ENCODE measurements around the gene GET4. TPM values are rescaled to one million over a fixed set of nuclear protein-coding genes. Genes with fewer than 3 reads are reported as not detected.
"Not testable (repeated sequence)": the region's sequence is repeated elsewhere in the genome, so short reads cannot be mapped to it uniquely, and the experiment has no call there.

The GET4 gene
- total RNA-seq, 1 donor from 2014 or later = 20.8 TPM

DNA sequence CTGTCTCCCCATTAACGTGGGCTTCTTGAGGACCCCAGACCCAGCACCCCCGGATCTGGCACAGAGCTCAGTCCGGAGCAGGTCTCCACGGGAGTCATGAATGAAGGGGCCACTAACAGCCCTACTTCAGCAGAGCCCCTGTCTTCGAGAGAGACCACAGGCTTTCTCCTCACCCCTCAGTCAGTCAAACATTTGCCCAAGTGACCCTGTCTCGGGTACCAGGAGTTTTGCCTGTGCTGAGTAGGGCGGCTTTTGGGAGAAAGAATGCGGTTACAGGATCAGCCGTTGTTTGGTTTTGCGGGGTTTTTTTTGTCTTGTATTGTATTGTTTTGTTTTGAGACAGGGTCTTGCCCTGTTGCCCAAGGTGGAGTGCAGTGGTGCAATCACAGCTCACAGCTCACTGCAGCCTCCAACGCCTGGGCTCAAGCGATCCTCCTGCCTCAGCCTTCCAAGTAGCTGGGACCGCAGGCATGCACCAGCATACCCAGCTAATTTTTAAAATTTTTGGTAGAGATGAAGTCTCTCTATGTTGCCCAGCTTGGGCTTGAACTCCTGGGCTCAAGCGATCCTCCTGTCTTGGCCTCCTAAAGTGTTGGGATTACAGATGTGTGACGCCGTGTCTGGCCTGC is 61.6 kb downstream of the GET4 start:
- FAIRE-seq = no peak
- no peak for DNase-seq (ENCODE audit: low spot score in 2 of 2)

DNA sequence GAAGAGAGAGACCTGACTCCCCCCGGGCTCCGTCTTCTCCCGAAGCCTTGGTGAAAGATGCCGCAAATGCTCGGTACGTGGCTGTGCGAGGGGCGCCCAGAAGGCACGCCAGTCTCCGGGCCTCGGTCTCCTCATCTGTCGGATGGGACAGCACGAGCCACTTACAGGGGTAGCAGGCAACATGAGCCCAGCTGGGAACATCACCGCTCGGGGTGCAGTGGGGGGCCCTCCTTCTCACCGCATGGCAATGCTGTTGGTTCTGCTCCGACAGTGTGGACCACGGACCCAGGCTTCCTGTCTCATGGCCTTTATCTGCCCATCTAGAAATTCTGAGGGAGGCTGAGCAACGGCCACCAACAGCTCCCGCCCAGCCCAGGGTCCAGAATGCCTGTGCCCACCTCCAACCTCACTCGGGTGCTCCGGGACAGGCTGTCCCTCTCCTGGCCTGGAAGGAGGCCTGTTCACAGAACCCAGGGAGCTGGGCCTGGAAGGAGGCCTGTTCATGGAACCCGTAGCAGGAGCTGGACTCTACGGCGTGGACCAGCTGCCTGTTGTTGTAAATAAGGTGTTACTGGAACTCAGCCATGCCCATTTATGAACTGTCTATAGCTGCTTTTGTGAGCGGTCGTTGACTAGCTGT is 62.3 kb downstream of the GET4 start:
- DNase-seq (ENCODE audit: low spot score in 2 of 2) = no peak

DNA sequence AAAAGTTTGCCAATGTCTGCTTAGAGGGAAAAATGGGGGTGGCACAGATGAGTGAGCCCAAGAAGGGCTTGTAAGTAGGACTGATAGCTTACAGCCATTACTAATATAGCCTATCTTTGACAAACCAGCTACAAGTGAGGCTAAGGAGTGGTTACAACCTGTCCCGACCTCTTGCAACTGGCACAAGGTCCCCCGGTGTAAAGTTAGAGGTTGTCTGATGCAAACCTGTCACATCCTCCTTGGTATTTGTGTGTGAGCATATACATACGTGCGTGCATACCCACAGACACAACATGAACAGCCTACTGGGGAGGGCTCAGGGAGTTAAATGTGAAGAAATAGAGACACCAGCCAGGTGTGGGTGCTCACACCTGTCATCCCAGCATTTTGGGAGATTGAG is 63.5 kb downstream of the GET4 start:
- no peak for FAIRE-seq
- DNase-seq (ENCODE audit: low spot score in 2 of 2) = no peak

More for the DNA sequence above, 62.3 kb downstream of the GET4 start:
- FAIRE-seq = no peak

DNA sequence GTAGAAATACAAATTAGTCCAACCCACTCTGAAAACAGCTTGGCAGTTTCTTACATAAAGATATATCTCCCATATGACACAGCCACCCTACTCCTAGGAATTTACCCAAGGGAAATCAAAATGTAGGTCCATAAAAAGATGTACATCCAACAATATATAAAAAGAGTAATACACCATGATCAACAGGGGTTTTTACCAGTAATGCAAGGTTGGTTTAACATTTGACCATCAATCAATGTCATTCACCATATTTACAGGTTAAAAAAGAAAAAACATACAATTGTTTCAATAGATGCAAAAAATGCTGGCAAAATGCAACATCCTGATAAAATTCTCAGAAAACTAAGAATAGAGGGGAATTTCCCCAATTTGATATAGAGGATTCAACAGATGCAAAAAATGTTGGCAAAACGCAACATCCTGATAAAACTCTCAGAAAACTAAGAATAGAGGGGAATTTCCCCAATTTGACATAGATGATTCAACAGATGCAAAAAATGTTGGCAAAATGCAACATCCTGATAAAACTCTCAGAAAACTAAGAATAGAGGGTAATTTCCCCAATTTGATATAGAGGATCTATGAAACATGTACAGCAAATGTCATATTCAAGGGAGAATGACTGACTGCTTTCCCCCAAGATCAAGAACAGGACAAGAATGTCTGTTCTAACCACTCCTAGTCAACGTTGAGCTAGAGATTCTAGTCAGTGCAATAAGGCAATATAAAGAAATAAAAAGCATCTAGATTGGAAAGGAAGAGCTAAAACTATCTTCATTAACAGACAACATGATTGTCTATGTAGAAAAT is 64.5 kb downstream of the GET4 start:
- no peak for FAIRE-seq
- no peak for DNase-seq (ENCODE audit: low spot score in 2 of 2)

DNA sequence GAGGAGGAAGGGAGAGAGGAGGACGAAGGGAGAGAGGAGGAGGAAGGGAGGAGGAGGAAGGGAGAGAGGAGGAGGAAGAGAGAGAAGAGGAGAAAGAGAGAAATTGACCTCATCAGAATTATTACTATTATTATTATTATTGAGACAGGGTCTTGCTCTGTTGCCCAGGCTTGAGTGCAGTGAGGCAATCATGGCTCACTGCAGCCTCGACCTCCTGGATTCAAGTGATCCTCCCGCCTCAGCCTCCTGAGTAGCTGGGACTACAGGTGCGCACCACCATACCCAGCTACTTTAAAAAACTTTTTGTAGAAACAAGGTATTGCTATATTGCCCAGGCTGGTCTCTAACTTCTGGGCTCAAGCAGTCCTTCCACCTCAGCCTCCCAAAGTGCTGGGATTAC is 67.4 kb downstream of the GET4 start:
- not testable (repeated sequence) for DNase-seq (ENCODE audit: low spot score in 2 of 2); FAIRE-seq

DNA sequence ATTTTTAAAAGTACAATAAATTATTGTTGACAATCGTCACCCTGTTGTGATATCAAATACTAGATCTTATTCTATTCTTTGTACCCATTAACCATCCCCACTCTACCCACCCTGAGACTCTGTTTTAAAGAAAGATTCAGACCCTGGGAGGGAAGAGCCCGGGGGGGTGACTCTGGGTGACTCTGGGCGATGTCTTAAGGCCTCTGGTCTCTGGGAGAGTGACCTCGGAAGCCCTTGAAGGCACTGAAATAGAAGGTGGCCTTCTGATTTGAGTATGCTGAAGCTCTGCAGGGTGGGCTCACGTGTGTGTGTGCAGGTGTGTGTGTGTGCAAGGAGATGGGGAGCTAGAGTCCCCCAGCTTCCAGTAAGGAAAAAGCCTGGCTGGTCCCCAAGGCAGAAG is 68.4 kb downstream of the GET4 start:
- no peak for FAIRE-seq
- no peak for DNase-seq (ENCODE audit: low spot score in 2 of 2)

DNA sequence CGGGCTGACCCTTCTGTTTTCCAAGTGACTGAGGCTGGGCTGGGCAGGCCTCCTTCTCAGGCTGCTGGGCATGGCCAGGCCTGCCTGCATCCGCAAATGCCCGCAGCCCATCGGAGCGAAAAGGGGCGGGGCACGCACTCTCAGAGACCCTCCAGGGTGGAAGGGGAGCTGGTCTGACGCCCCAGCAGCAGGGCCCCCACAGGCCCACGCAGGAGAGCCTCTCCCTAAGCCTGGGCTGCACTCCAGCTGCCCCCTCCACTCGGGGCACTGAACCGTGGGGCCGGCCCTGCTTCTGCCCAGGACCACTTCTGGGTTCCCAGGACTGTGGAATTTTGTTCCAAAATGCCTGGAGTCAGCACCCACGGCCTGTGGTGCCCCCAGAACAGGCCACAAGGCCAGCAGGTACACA is 68.8 kb downstream of the GET4 start:
- FAIRE-seq = no peak
- no peak for DNase-seq (ENCODE audit: low spot score in 2 of 2)

DNA sequence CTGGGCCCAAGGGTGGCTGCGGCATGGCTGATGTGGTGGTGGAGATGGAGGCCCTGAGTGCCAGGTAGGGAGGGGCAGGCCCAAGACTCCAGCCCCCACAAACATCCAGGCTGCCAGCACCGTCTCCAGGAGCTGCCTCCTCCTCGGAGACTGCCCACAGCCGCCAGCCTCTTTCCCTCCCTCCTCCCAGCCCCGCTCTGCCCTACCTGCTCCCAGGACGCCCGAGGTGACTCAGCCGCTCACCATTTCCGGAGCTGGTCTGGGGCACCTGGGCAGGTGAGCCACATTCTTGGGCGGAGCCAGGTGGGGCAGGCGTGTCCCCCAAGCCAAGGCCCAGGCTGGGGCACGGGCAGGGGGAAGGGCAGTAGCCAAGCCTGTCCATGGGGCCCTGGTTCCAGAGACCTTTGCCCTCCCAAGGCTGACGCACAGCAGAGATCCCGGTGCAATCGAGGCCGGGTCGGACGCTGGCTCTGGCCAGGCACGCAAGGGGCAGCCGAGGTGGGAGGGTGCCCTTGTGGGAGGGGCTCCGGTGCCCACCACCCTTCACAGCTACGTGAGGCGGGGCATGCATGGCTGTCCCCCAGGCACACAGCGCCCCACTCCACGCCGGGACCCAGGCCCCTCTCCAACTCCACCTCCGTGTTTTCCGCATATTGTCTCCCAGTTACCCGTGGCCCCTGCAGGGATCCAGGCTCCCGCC is 69.4 kb downstream of the GET4 start:
- FAIRE-seq (no peak), DNase-seq (ENCODE audit: low spot score in 2 of 2) (no peak)

Other genes with a start within 250 kb of the GET4 start
- gene DNAAF5, start 149.9 kb upstream of the GET4 start, total RNA-seq = 6.5 TPM
- gene PRKAR1B, start 149.3 kb upstream of the GET4 start, total RNA-seq = 80.7 TPM
- gene SUN1, start 44.1 kb upstream of the GET4 start, total RNA-seq = 103 TPM
- gene ADAP1, start 78.1 kb downstream of the GET4 start, total RNA-seq = 33.8 TPM
- gene COX19, start 99.0 kb downstream of the GET4 start, total RNA-seq = 13.9 TPM
- not detected for gene CYP2W1, start 106.6 kb downstream of the GET4 start, total RNA-seq
- 0.82 TPM for gene GPR146, start 168.0 kb downstream of the GET4 start, total RNA-seq
- gene GPER1, start 211.6 kb downstream of the GET4 start, total RNA-seq = 1.6 TPM

Measured in frontal cortex (tissue), 4 donors.